Mesenchymal stem cell (in vitro differentiated cells and primary cell): Measurements from ENCODE around the gene ZFPL1. TPM values are rescaled to one million over a fixed set of nuclear protein-coding genes. Genes with fewer than 3 reads are reported as not detected.

Experiments
- DNase-seq: peaks from one replicate; pipeline ENCODE4 v3.0.0-alpha.2; 2013
- H2AFZ ChIP-seq: one replicate; pipeline ENCODE4 v1.6.1; 2013; ENCODE audit warnings: low read depth, mild to moderate bottlenecking, control low read depth, inconsistent platforms, low read length, moderate library complexity
- H2AK5ac ChIP-seq: 2 replicates; pipeline ENCODE4 v1.6.1; 2013; ENCODE audit warnings: low read length, moderate library complexity, mild to moderate bottlenecking, inconsistent platforms; ENCODE audit not compliant: severe bottlenecking
- H2BK120ac ChIP-seq: one replicate; pipeline ENCODE4 v1.6.1; 2013; ENCODE audit warnings: low read depth, mild to moderate bottlenecking, inconsistent platforms, low read length, moderate library complexity
- H2BK12ac ChIP-seq, 2 experiments: one replicate each; pipeline ENCODE4 v1.6.1; 2013; ENCODE audit warnings: inconsistent platforms in 2 of 2, low read length in 2 of 2, mild to moderate bottlenecking in 2 of 2, moderate library complexity in 2 of 2, control low read depth in 1 of 2
- H2BK15ac ChIP-seq: one replicate; pipeline ENCODE4 v1.6.1; 2013; ENCODE audit warnings: mild to moderate bottlenecking, low read depth, inconsistent platforms; ENCODE audit not compliant: poor library complexity, severe bottlenecking
- H2BK5ac ChIP-seq: 2 replicates; pipeline ENCODE4 v1.6.1; 2013; ENCODE audit warnings: low read depth, mild to moderate bottlenecking, low read length, control low read depth, inconsistent platforms; ENCODE audit not compliant: poor library complexity, severe bottlenecking
- H3K14ac ChIP-seq, 2 experiments: one replicate each; pipeline ENCODE4 v1.6.1; 2013; ENCODE audit warnings: inconsistent platforms in 2 of 2, low read length in 2 of 2, control low read depth in 1 of 2, mild to moderate bottlenecking in 1 of 2, moderate library complexity in 1 of 2
- H3K18ac ChIP-seq, 2 experiments: one replicate each; pipeline ENCODE4 v1.6.1; 2013; ENCODE audit warnings: inconsistent platforms in 2 of 2, low read length in 2 of 2, control low read depth in 1 of 2, low read depth in 1 of 2, mild to moderate bottlenecking in 1 of 2
- H3K23ac ChIP-seq, 2 experiments: one replicate each; pipeline ENCODE4 v1.6.1; 2013; ENCODE audit warnings: inconsistent platforms in 2 of 2, low read length in 2 of 2, mild to moderate bottlenecking in 2 of 2, moderate library complexity in 2 of 2, control low read depth in 1 of 2
- H3K27ac ChIP-seq: 2 replicates; pipeline ENCODE4 v1.5.1; 2013; ENCODE audit warnings: mild to moderate bottlenecking, moderate library complexity, low read length, control low read depth, inconsistent platforms; ENCODE audit not compliant: poor library complexity, severe bottlenecking
- H3K27me3 ChIP-seq, 2 experiments: 2 replicates each; pipeline versions ENCODE4 v1.6.1 to v1.7.0; 2013; ENCODE audit warnings: low read length in 2 of 2, mild to moderate bottlenecking in 2 of 2, moderate library complexity in 2 of 2, control low read depth in 1 of 2, inconsistent platforms in 1 of 2; ENCODE audit not compliant: control insufficient read depth in 1 of 2, insufficient read depth in 1 of 2
- H3K36me3 ChIP-seq, 2 experiments: 2 replicates each; pipeline versions ENCODE4 v1.6.1 to v1.7.0; 2013; ENCODE audit warnings: low read length in 2 of 2, control low read depth in 1 of 2, inconsistent platforms in 1 of 2, low read depth in 1 of 2, mild to moderate bottlenecking in 1 of 2; ENCODE audit not compliant: insufficient read depth in 2 of 2, control insufficient read depth in 1 of 2
- H3K4ac ChIP-seq, 2 experiments: one replicate each; pipeline ENCODE4 v1.6.1; 2013; ENCODE audit warnings: inconsistent platforms in 2 of 2, low read length in 2 of 2, mild to moderate bottlenecking in 2 of 2, moderate library complexity in 2 of 2, control low read depth in 1 of 2, low read depth in 1 of 2
- H3K4me1 ChIP-seq: 2 replicates; pipeline ENCODE4 v1.6.1; 2013; ENCODE audit warnings: low read depth, low read length, control low read depth; ENCODE audit not compliant: control insufficient read depth, insufficient read depth
- H3K4me2 ChIP-seq: 2 replicates; pipeline ENCODE4 v1.6.1; 2013; ENCODE audit warnings: low read length, mild to moderate bottlenecking, inconsistent platforms; ENCODE audit not compliant: poor library complexity, severe bottlenecking
- H3K4me3 ChIP-seq, 2 experiments: 2 replicates each; pipeline versions ENCODE4 v1.5.1 to v1.7.0; 2013; ENCODE audit warnings: low read length in 2 of 2, mild to moderate bottlenecking in 2 of 2, control low read depth in 1 of 2, low read depth in 1 of 2; ENCODE audit not compliant: insufficient read depth in 1 of 2
- H3K79me1 ChIP-seq: replicated peaks from 2 replicates; pipeline ENCODE4 v1.6.1; 2013; ENCODE audit warnings: mild to moderate bottlenecking, control low read depth, low read length, inconsistent platforms; ENCODE audit not compliant: poor library complexity, severe bottlenecking
- H3K9ac ChIP-seq: 2 replicates; pipeline ENCODE4 v1.7.0; 2013; ENCODE audit warnings: mild to moderate bottlenecking, low read length, moderate library complexity
- H3K9me3 ChIP-seq: 2 replicates; pipeline ENCODE4 v1.7.0; 2013; ENCODE audit warnings: mild to moderate bottlenecking, low read length; ENCODE audit not compliant: control insufficient read depth
- H4K8ac ChIP-seq: one replicate; pipeline ENCODE4 v1.6.1; 2013; ENCODE audit warnings: inconsistent platforms, mild to moderate bottlenecking, low read length, moderate library complexity
- H4K91ac ChIP-seq: one replicate; pipeline ENCODE4 v1.6.1; 2013; ENCODE audit warnings: mild to moderate bottlenecking, low read length, inconsistent platforms
- WGBS: methylation state at CpG from one replicate; pipeline ENCODE4 v1.1.7; 2013; ENCODE audit warnings: mixed read lengths; 5-methylcytosine and 5-hydroxymethylcytosine counted together
- polyA plus RNA-seq, 2 experiments: library from polyadenylated mRNA; stranded (reverse); fragments of 200-250 nt; gene quantifications; one replicate each; pipeline ENCODE4 v1.2.3, GENCODE V29; 2013

The ZFPL1 gene
- polyA plus RNA-seq (2013, experiment 1 of 2): 46.7 TPM
- 47.0 TPM for polyA plus RNA-seq (2013, experiment 2 of 2)

DNA sequence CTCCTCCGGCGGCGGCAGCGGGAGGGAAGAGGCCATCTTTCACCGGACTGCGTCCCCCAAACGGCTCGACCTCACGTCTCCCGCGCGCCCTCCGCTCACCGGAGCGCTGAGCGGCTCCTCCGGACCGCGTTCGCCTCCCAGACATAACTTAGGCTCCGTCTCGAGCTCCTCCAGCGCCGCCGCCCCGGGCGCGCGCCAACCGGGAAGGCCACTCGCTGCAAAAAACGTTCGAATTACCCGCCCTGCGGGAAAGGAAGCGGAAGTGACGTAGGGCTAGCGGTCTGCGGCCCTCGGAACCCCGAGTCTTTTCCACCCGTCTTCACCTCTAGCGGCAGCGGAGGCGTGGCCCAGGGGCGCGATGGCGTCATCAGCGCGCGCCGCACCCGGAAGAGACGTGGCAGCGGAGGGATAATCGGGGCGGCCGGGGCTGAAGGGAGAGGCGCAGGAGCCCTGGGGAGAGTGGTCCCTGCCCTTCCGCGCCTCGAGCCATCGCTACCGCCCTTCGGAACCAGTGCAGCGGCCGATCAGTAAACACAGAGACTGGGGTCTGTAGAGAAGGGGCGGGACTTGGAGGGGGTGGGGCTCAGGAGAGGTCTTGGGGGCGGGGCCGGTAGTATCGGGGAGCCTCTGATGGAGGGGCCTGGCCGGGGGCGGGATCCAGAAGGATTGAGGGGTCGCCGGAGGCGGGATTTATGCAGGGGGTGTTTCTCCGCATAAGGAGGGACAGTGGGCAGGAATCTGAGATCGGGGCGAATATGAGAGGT is at the start of gene ZFPL1, which contains the start of gene CDCA5:
Gene ZFPL1 (plus strand): TSS at position 389 of the 764 bp plus-strand sequence. CDS start 477 bp downstream, outside the sequence.
Gene CDCA5 (minus strand): TSS at position 207 of the 764 bp plus-strand sequence. CDS start 62 bp downstream, at position 145.
- H3K23ac ChIP-seq: peak within 1 kb of the TSS in 1 of 2 experiments; percentile 23
- under 1% methylated on average over 77 of the region's 79 CpGs for WGBS
- H3K14ac ChIP-seq: peak within 1 kb of the TSS in 1 of 2 experiments; percentile 90

DNA sequence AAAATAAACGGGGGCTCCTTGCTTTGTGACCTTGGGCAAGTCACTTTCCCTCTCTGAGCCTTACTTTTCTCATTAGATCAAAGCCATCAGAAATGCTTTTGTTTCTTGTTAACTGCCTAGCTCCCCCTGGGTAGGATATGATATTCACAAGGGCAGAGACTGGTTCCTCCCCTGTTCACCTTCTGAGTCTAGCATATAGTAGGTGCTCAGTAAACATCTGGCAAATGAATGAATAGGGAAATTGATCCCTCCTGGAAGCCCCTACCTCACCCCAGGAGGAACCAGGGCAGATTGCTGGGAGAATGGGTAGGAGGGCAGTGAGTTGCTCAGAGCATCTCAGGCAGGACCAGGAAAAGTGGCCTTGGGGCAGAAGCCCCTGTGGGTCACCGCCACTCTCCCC is 49.6 kb upstream of the ZFPL1 start:
- no peaks in the 10 kb centered on the region for H3K27me3 ChIP-seq
- no peak overlapping the region for H2BK12ac ChIP-seq
- H3K4me3 ChIP-seq: no peak overlapping the region
- H3K4ac ChIP-seq: no peak overlapping the region
- peaks cover 65 to 72% of the 10 kb centered on the region in 2 experiments for H3K36me3 ChIP-seq
- H2AK5ac ChIP-seq: no peak overlapping the region
- no peak overlapping the region for H3K23ac ChIP-seq
- no peak overlapping the region for H4K91ac ChIP-seq
- WGBS: 97% methylated on average over 2 of the region's 2 CpGs
- H2BK5ac ChIP-seq: no peak overlapping the region
- no peak overlapping the region for H3K14ac ChIP-seq
- no peak overlapping the region for H2AFZ ChIP-seq
- H3K18ac ChIP-seq: no peak overlapping the region
- no peak overlapping the region for H2BK15ac ChIP-seq
- H3K79me1 ChIP-seq: peaks cover 10% of the 10 kb centered on the region
- no peak overlapping the region for H4K8ac ChIP-seq
- no peaks in the 10 kb centered on the region for H3K9me3 ChIP-seq
- DNase-seq: no peak
- no peak overlapping the region for H2BK120ac ChIP-seq
- H3K4me2 ChIP-seq: no peak overlapping the region
- no peak overlapping the region for H3K27ac ChIP-seq
- H3K9ac ChIP-seq: no peak overlapping the region
- no peaks in the 10 kb centered on the region for H3K4me1 ChIP-seq

More for the DNA sequence above, at the start of gene ZFPL1, which contains the start of gene CDCA5:
- H4K91ac ChIP-seq: peak within 1 kb of the TSS; percentile 95
- H3K9ac ChIP-seq: peak within 1 kb of the TSS; percentile 94
- peak within 1 kb of the TSS; percentile 25 to 64 for H2BK12ac ChIP-seq
- H2AFZ ChIP-seq: peak within 1 kb of the TSS; percentile 56
- peaks cover 11% of the 10 kb centered on the region for H3K4me1 ChIP-seq
- peak within 1 kb of the TSS; percentile 17 for H2AK5ac ChIP-seq
- H2BK5ac ChIP-seq: peak within 1 kb of the TSS; percentile 71
- peak within 1 kb of the TSS; percentile 9 for H2BK120ac ChIP-seq
- H4K8ac ChIP-seq: peak within 1 kb of the TSS; percentile 98
- H3K9me3 ChIP-seq: no peaks in the 10 kb centered on the region
- H3K27me3 ChIP-seq: no peaks in the 10 kb centered on the region
- H3K36me3 ChIP-seq: peaks cover 40 to 43% of the 10 kb centered on the region in 2 experiments
- H3K18ac ChIP-seq: peak within 1 kb of the TSS; percentile 94
- peak within 1 kb of the TSS; percentile 95 for H2BK15ac ChIP-seq
- peak within 1 kb of the TSS in 1 of 2 experiments; percentile 93 for H3K4ac ChIP-seq
- peak within 1 kb of the TSS; percentile 83 for H3K4me2 ChIP-seq
- H3K27ac ChIP-seq: peak within 1 kb of the TSS; percentile 97
- H3K79me1 ChIP-seq: peaks cover 44% of the 10 kb centered on the region
- H3K4me3 ChIP-seq: peak within 1 kb of the TSS; percentile 86 to 89
- peak; percentile 96 for DNase-seq

DNA sequence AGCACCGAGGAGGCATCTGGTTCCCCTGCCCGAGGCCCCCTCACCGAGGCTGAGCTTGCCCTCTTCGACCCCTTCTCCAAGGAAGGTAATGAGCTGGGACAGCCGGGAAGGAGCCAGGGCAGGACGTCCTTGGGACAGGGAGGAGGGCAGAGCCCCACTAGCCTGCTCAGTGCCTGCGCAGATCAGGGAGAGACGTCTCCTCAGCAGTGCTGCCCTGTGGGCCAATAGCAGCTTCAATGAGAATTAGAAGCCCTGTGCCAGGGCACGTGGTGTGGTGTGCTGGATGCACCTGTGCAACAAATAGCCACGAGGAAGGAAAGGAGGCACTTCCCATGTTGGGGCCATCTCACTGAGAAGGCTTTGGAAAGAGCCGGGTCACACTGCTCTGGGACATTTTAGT is 48.4 kb upstream of the ZFPL1 start:
- Histone ChIP-seq H3K9ac (no peak overlapping the region), H2BK5ac (no peak overlapping the region), H2BK15ac (no peak overlapping the region), H3K23ac (no peak overlapping the region), H2BK120ac (no peak overlapping the region), H3K27ac (no peak overlapping the region), H2AK5ac (no peak overlapping the region), H3K9me3 (no peaks in the 10 kb centered on the region), H3K18ac (no peak overlapping the region), H3K79me1 (peaks cover 9% of the 10 kb centered on the region), H3K36me3 (peaks cover 72 to 76% of the 10 kb centered on the region in 2 experiments), H3K4me2 (no peak overlapping the region), H3K14ac (no peak overlapping the region), H3K4ac (no peak overlapping the region), H2BK12ac (no peak overlapping the region), H3K27me3 (no peaks in the 10 kb centered on the region), H2AFZ (no peak overlapping the region), H3K4me3 (no peak overlapping the region), H3K4me1 (peaks cover 2% of the 10 kb centered on the region), H4K91ac (no peak overlapping the region), H4K8ac (no peak overlapping the region)
- WGBS: 90% methylated on average over 11 of the region's 11 CpGs
- DNase-seq: no peak

DNA sequence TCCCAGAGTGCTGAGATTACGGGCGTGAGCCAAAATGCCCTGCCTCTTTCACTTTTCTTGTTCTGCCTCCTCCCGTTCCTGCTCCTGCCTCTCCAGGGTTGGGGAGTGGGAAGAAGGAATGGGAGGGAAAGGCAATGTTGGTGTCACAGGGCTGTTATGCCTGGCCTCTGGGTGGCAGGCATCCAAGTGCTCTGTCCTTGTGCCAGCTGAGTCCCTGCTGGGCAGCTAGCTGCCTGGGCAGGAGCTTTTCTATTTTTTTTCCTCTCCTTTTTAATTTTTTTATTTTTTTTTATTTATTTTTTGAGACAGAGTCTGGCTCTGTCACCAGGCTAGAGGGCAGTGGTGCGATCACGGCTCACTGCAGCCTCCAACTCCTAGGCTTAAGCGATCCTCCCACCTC is 47.1 kb upstream of the ZFPL1 start:
- Histone ChIP-seq H3K4me2 (no peak overlapping the region), H3K27ac (no peak overlapping the region), H3K23ac (no peak overlapping the region), H3K18ac (no peak overlapping the region), H3K4me3 (no peak overlapping the region), H2AK5ac (no peak overlapping the region), H3K36me3 (peaks cover 65 to 66% of the 10 kb centered on the region in 2 experiments), H3K9ac (no peak overlapping the region), H2BK120ac (no peak overlapping the region), H2BK12ac (no peak overlapping the region), H2AFZ (no peak overlapping the region), H3K79me1 (peaks cover 6% of the 10 kb centered on the region), H2BK15ac (no peak overlapping the region), H3K4me1 (peaks cover 6% of the 10 kb centered on the region), H3K4ac (no peak overlapping the region), H3K9me3 (no peaks in the 10 kb centered on the region), H4K91ac (no peak overlapping the region), H3K27me3 (no peaks in the 10 kb centered on the region), H4K8ac (no peak overlapping the region), H2BK5ac (no peak overlapping the region), H3K14ac (no peak overlapping the region)
- WGBS: 100% methylated on average over 4 of the region's 6 CpGs
- DNase-seq: no peak
